ENCODE measurements around the gene RAB7B.

RAB7B gene

GRCh38 chr1:205951746-205952145 is 51.4 kb downstream of the RAB7B start:
- TF ChIP-seq CTCF (IDR thresholded peaks at IDR 0.05; ENCODE audit: low read depth, low read length, missing control alignments) = no peak
- DNase-seq (ENCODE audit: low read depth) = no peak

GRCh38 chr1:205950826-205951549 is 52.2 kb downstream of the RAB7B start:
- no peak for DNase-seq (ENCODE audit: low read depth)
- no peak for TF ChIP-seq CTCF (IDR thresholded peaks at IDR 0.05; ENCODE audit: low read depth, low read length, missing control alignments)
- no peak overlapping the region for H3K4me3 ChIP-seq (ENCODE audit: low read depth, low read length)

More at GRCh38 chr1:205951746-205952145, 51.4 kb downstream of the RAB7B start:
- H3K4me3 ChIP-seq (ENCODE audit: low read depth, low read length) = no peak overlapping the region

GRCh38 chr1:205950280-205950679 is 52.9 kb downstream of the RAB7B start:
- H3K4me3 ChIP-seq (ENCODE audit: low read depth, low read length) = no peak overlapping the region
- DNase-seq (ENCODE audit: low read depth) = no peak
- TF ChIP-seq CTCF (IDR thresholded peaks at IDR 0.05; ENCODE audit: low read depth, low read length, missing control alignments) = no peak

- DNase-seq (ENCODE audit: low read depth) = no peak
- TF ChIP-seq CTCF (IDR thresholded peaks at IDR 0.05; ENCODE audit: low read depth, low read length, missing control alignments) = no peak
- H3K4me3 ChIP-seq (ENCODE audit: low read depth, low read length) = no peak overlapping the region
These were observed 53.4 kb downstream of the RAB7B start for GRCh38 chr1:205949753-205950152.

GRCh38 chr1:205948886-205949285 is 54.3 kb downstream of the RAB7B start:
- TF ChIP-seq CTCF (IDR thresholded peaks at IDR 0.05; ENCODE audit: low read depth, low read length, missing control alignments) = no peak
- no peak overlapping the region for H3K4me3 ChIP-seq (ENCODE audit: low read depth, low read length)
- DNase-seq (ENCODE audit: low read depth) = no peak

GRCh38 chr1:205948039-205948438 is 55.2 kb downstream of the RAB7B start:
- no peak overlapping the region for H3K4me3 ChIP-seq (ENCODE audit: low read depth, low read length)
- DNase-seq (ENCODE audit: low read depth) = no peak
- no peak for TF ChIP-seq CTCF (IDR thresholded peaks at IDR 0.05; ENCODE audit: low read depth, low read length, missing control alignments)

GRCh38 chr1:205947024-205947423 is 56.2 kb downstream of the RAB7B start:
- H3K4me3 ChIP-seq (ENCODE audit: low read depth, low read length) = no peak overlapping the region
- DNase-seq (ENCODE audit: low read depth) = no peak
- TF ChIP-seq CTCF (IDR thresholded peaks at IDR 0.05; ENCODE audit: low read depth, low read length, missing control alignments) = no peak

Data from GM12864 (cell line).